Karpas-422 (cell line): ENCODE results near the gene RBM3. TPM values are rescaled to one million over a fixed set of nuclear protein-coding genes. Genes with fewer than 3 reads are reported as not detected.
"Not testable (repeated sequence)": the region's sequence is repeated elsewhere in the genome, so short reads cannot be mapped to it uniquely, and the experiment has no call there.

ENCODE experiments used
- DNase-seq: peaks from one replicate; pipeline ENCODE4 v3.0.0-alpha.2; 2015
- H2AFZ ChIP-seq: fragments of 200-600 bp; sonication (generic); 2 replicates; pipeline ENCODE4 v1.6.1; 2014; ENCODE audit warnings: antibody characterized with exemption, low read length, mixed read lengths
- H3K27ac ChIP-seq: fragments of 200-600 bp; sonication (generic); 2 replicates; pipeline ENCODE4 v1.5.1; 2014; ENCODE audit warnings: mild to moderate bottlenecking, low read length, moderate library complexity
- H3K27me3 ChIP-seq: fragments of 200-600 bp; sonication (generic); 2 replicates; pipeline ENCODE4 v1.6.1; 2014; ENCODE audit warnings: low read length, mixed read lengths
- H3K36me3 ChIP-seq: fragments of 200-600 bp; sonication (generic); 2 replicates; pipeline ENCODE4 v1.6.1; 2014; ENCODE audit warnings: low read length, mixed read lengths; ENCODE audit not compliant: insufficient read depth
- H3K4me1 ChIP-seq: fragments of 200-600 bp; sonication (generic); 2 replicates; pipeline ENCODE4 v1.6.1; 2014; ENCODE audit warnings: mild to moderate bottlenecking, low read length, mixed read lengths
- H3K4me2 ChIP-seq: fragments of 200-600 bp; sonication (generic); 2 replicates; pipeline ENCODE4 v1.6.1; 2014; ENCODE audit warnings: low read length, low read depth, mild to moderate bottlenecking; ENCODE audit not compliant: poor library complexity, severe bottlenecking
- H3K4me3 ChIP-seq: fragments of 200-600 bp; sonication (generic); 2 replicates; pipeline ENCODE4 v1.5.1; 2014; ENCODE audit warnings: mild to moderate bottlenecking, antibody characterized with exemption, low read length, mixed read lengths
- H3K79me2 ChIP-seq: fragments of 200-600 bp; sonication (generic); 2 replicates; pipeline ENCODE4 v1.6.1; 2014; ENCODE audit warnings: mild to moderate bottlenecking, low read length, mixed read lengths
- H3K9ac ChIP-seq: fragments of 200-600 bp; sonication (generic); 2 replicates; pipeline ENCODE4 v1.6.0; 2014; ENCODE audit warnings: low read length
- H3K9me2 ChIP-seq: fragments of 200-600 bp; sonication (generic), shearing (Covaris generic); replicated peaks from 2 replicates; pipeline ENCODE4 v1.6.0; 2014; ENCODE audit warnings: mild to moderate bottlenecking, low read length, moderate library complexity; ENCODE audit not compliant: insufficient read depth
- H3K9me3 ChIP-seq: fragments of 300-700, 200-600 bp; sonication (generic); 2 replicates; pipeline ENCODE4 v1.6.1; 2014; ENCODE audit warnings: low read length, mixed read lengths
- H4K20me1 ChIP-seq: fragments of 200-600 bp; sonication (generic); 2 replicates; pipeline ENCODE4 v1.6.1; 2014; ENCODE audit warnings: mild to moderate bottlenecking, antibody characterized with exemption, low read length, low read depth; ENCODE audit not compliant: insufficient read depth
- total RNA-seq: library from RNA; depleted of rRNA; stranded (reverse); fragments of >200 nt; shearing (Covaris generic); gene quantifications from 2 replicates; pipeline ENCODE4 v1.2.3, GENCODE V29; 2014; ENCODE audit warnings: low replicate concordance; rRNA removed

Gene RBM3
- total RNA-seq = 176 and 183 TPM in 2 replicates

- Histone ChIP-seq H3K9me3 (no peaks in the 10 kb centered on the region), H2AFZ (no peak within 1 kb of the TSS), H3K36me3 (peaks cover 28% of the 10 kb centered on the region), H3K9ac (peak within 1 kb of the TSS; percentile 90), H3K4me2 (peak within 1 kb of the TSS; percentile 83), H3K27me3 (no peaks in the 10 kb centered on the region), H3K4me1 (peaks cover 27% of the 10 kb centered on the region), H4K20me1 (0 out of 2 replicates have a peak, but pooled peaks cover 5% of the 10 kb centered on the region), H3K27ac (peak within 1 kb of the TSS; percentile 85), H3K9me2 (no peaks in the 10 kb centered on the region), H3K79me2 (peaks cover 10% of the 10 kb centered on the region), H3K4me3 (peak within 1 kb of the TSS; percentile 72)
- DNase-seq = peak; percentile 97
Measured at GRCh38 chrX:48574270-48575266, at the start of gene RBM3. Gene RBM3 (plus strand): TSS chrX:48574484. CDS start chrX:48575181, 697 bp downstream.

- not testable (repeated sequence) for H3K79me2 ChIP-seq, H3K9me3 ChIP-seq, H3K4me2 ChIP-seq, H4K20me1 ChIP-seq, H3K4me1 ChIP-seq, H3K4me3 ChIP-seq, DNase-seq, H3K36me3 ChIP-seq, H3K27me3 ChIP-seq, H3K9ac ChIP-seq, H3K9me2 ChIP-seq, H2AFZ ChIP-seq, H3K27ac ChIP-seq
Measured at GRCh38 chrX:48525853-48526252, 48.4 kb upstream of the RBM3 start.

- Histone ChIP-seq H3K27ac (no peak overlapping the region), H3K4me2 (no peak overlapping the region), H3K4me3 (no peak overlapping the region), H4K20me1 (no peaks in the 10 kb centered on the region), H3K9ac (no peak overlapping the region), H3K27me3 (no peaks in the 10 kb centered on the region), H3K4me1 (no peaks in the 10 kb centered on the region), H2AFZ (no peak overlapping the region), H3K79me2 (no peaks in the 10 kb centered on the region), H3K9me2 (no peaks in the 10 kb centered on the region), H3K9me3 (no peaks in the 10 kb centered on the region), H3K36me3 (no peaks in the 10 kb centered on the region; the same call in 1 of the 2 replicates)
- DNase-seq = no peak
Measured at GRCh38 chrX:48530736-48531135, 43.5 kb upstream of the RBM3 start.

DNA sequence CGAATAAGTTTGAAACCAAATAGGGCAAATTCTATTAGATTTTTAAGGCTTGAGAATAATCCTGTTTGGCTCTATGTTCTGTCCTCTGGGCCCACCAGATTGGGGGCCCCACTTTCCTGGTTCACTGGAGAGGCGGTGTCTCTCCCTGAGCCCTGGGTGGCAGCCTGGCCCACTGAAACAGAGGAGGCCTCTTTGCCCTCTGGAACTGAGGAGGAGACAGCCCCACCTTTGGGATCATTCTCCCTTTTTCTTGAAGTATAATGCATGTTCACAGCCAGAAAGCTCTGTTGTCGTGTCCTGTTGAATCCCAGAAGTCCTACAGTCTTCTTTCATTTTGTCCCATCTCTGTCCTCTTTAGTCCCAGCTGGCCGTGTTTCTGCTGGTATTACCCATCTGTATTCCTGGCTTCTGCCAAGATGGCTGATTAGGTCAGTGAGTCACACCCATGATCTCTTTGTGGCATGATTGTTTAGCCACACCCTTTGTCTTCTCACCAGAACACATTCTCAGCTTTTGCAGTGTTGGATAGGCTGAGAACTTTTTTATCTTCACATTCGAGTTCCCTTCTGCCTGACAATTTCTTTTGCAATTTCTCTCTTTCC lies 42.8 kb upstream of the RBM3 start:
- H3K36me3 ChIP-seq = no peaks in the 10 kb centered on the region; the same call in 1 of the 2 replicates
- no peaks in the 10 kb centered on the region for H3K27me3 ChIP-seq
- no peaks in the 10 kb centered on the region for H3K4me1 ChIP-seq
- H3K9me3 ChIP-seq = no peaks in the 10 kb centered on the region
- no peak for DNase-seq
- no peaks in the 10 kb centered on the region for H3K79me2 ChIP-seq
- no peak overlapping the region for H3K9ac ChIP-seq
- H3K4me3 ChIP-seq = no peak overlapping the region
- no peaks in the 10 kb centered on the region for H3K9me2 ChIP-seq
- H3K4me2 ChIP-seq = no peak overlapping the region
- no peaks in the 10 kb centered on the region for H4K20me1 ChIP-seq
- no peak overlapping the region for H3K27ac ChIP-seq
- H2AFZ ChIP-seq = no peak overlapping the region

GRCh38 chrX:48532161-48532560 lies 42.1 kb upstream of the RBM3 start:
- H3K36me3 ChIP-seq = no peaks in the 10 kb centered on the region; the same call in 1 of the 2 replicates
- H3K9me2 ChIP-seq = no peaks in the 10 kb centered on the region
- H3K27ac ChIP-seq = no peak overlapping the region
- no peak overlapping the region for H2AFZ ChIP-seq
- no peaks in the 10 kb centered on the region for H3K9me3 ChIP-seq
- DNase-seq = no peak
- no peaks in the 10 kb centered on the region for H3K27me3 ChIP-seq
- H3K9ac ChIP-seq = no peak overlapping the region
- H4K20me1 ChIP-seq = no peaks in the 10 kb centered on the region
- H3K4me2 ChIP-seq = no peak overlapping the region
- no peak overlapping the region for H3K4me3 ChIP-seq
- no peaks in the 10 kb centered on the region for H3K79me2 ChIP-seq
- H3K4me1 ChIP-seq = no peaks in the 10 kb centered on the region

DNA sequence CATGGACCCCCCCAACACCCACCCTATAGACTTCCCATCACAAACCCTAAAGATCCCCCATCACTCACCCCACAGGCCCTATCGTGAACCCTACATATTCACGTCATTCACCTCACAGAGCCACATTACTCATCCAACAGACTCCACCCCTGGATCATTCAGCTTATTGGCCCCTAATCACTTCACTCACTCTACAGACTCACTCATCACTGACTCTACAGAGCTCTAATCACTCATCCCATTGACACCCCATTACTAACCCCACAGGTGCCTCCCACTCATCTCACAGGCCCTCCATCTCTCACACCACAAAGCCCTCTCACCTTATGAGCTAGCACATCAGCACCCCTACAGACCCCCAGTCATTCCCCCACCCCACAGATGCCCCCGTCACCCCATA lies 41.1 kb upstream of the RBM3 start:
- no peaks in the 10 kb centered on the region for H3K27me3 ChIP-seq
- H3K4me2 ChIP-seq = no peak overlapping the region
- no peak overlapping the region for H2AFZ ChIP-seq
- H3K27ac ChIP-seq = no peak overlapping the region
- no peaks in the 10 kb centered on the region for H3K4me1 ChIP-seq
- H3K9me3 ChIP-seq = no peaks in the 10 kb centered on the region
- H4K20me1 ChIP-seq = no peaks in the 10 kb centered on the region
- H3K79me2 ChIP-seq = no peaks in the 10 kb centered on the region
- DNase-seq = no peak
- H3K9ac ChIP-seq = no peak overlapping the region
- no peak overlapping the region for H3K4me3 ChIP-seq
- H3K9me2 ChIP-seq = no peaks in the 10 kb centered on the region
- no peaks in the 10 kb centered on the region; the same call in 1 of the 2 replicates for H3K36me3 ChIP-seq

- no peak for DNase-seq
- peaks cover 8% of the 10 kb centered on the region for H3K79me2 ChIP-seq
- H3K4me3 ChIP-seq = no peak overlapping the region
- H3K4me1 ChIP-seq = peaks cover 10% of the 10 kb centered on the region
- peak overlapping the region; percentile 60; the same call in 1 of the 2 replicates for H2AFZ ChIP-seq
- no peak overlapping the region for H3K27ac ChIP-seq
- H3K4me2 ChIP-seq = peak overlapping the region; percentile 35
- no peak overlapping the region for H3K9ac ChIP-seq
- H3K9me3 ChIP-seq = no peaks in the 10 kb centered on the region
- no peaks in the 10 kb centered on the region for H3K9me2 ChIP-seq
- H4K20me1 ChIP-seq = no peaks in the 10 kb centered on the region
- H3K27me3 ChIP-seq = no peaks in the 10 kb centered on the region
- H3K36me3 ChIP-seq = no peaks in the 10 kb centered on the region
Measured at GRCh38 chrX:48538641-48539344, 35.5 kb upstream of the RBM3 start.
